Upper lobe of left lung (tissue), 6 donors: ENCODE results near the gene KIAA0825. TPM values are rescaled to one million over a fixed set of nuclear protein-coding genes. Genes with fewer than 3 reads are reported as not detected.

ENCODE experiments used
- ATAC-seq, 2 donors: fragments of 200-7000 bp; cut with Tn5 transposase; one replicate each; pipeline ENCODE4 v1.9.1; 2022; ENCODE audit warnings: mild to moderate bottlenecking in 2 of 2, moderate library complexity in 2 of 2; ENCODE audit not compliant: low FRiP score in 2 of 2
- DNase-seq, 2 donors: peaks; one replicate each; pipeline ENCODE4 v3.0.0-alpha.2; 2019 to 2020
- H3K27ac ChIP-seq, 4 donors: fragments of 200-600 bp; sonication (generic); one replicate each; pipeline ENCODE4 v1.5.1; 2016 to 2019
- H3K27me3 ChIP-seq, 4 donors: fragments of 200-600 bp; sonication (generic); one replicate each; pipeline ENCODE4 v1.5.1; 2017 to 2019
- H3K36me3 ChIP-seq, 4 donors: fragments of 200-600 bp; sonication (generic); one replicate each; pipeline ENCODE4 v1.5.1; 2016 to 2019
- H3K4me1 ChIP-seq, 4 donors: fragments of 200-600 bp; sonication (generic); one replicate each; pipeline ENCODE4 v1.5.1; 2018 to 2019
- H3K4me3 ChIP-seq, 4 donors: fragments of 200-600 bp; sonication (generic); one replicate each; pipeline ENCODE4 v1.5.1; 2017 to 2019; ENCODE audit warnings: mild to moderate bottlenecking in 2 of 4, moderate library complexity in 1 of 4
- H3K9me3 ChIP-seq, 4 donors: fragments of 200-600 bp; sonication (generic); one replicate each; pipeline ENCODE4 v1.5.1; 2018 to 2019
- EP300 ChIP-seq, 4 donors: sonication (generic); formaldehyde crosslinking; IDR thresholded peaks; one replicate each; pipeline ENCODE4 v1.5.1; 2017; ENCODE audit warnings: antibody characterized with exemption in 4 of 4, control low read depth in 2 of 4
- POLR2A ChIP-seq, 4 donors: fragments of 450-650 bp; IDR thresholded peaks; one replicate each; pipeline ENCODE4 v1.5.1; 2016 to 2017; ENCODE audit warnings: antibody characterized with exemption in 4 of 4, mild to moderate bottlenecking in 2 of 4
- POLR2AphosphoS5 ChIP-seq, 2 donors: sonication (generic); formaldehyde crosslinking; IDR thresholded peaks; one replicate each; pipeline ENCODE4 v1.5.1; 2017; ENCODE audit warnings: antibody characterized with exemption in 2 of 2
- WGBS, 2 donors: methylation state at CpG; one replicate each; pipeline ENCODE4 v1.1.5; 2017 to 2018; 5-methylcytosine and 5-hydroxymethylcytosine counted together
- total RNA-seq, 6 donors: library from RNA; depleted of rRNA in 4 of 6; stranded (reverse); fragments of >200 nt in 4 of 6; gene quantifications; one replicate each; pipeline versions ENCODE4 v1.1.0 to v1.2.1, GENCODE V29; 2016 to 2021
- TF ChIP-seq, protein P1 (sequence below), 6 experiments: fragments of 450-650 bp in 4 of 6; fragments of 200-600 bp in 2 of 6; sonication (generic) in 2 of 6; IDR thresholded peaks; one replicate each; pipeline ENCODE4 v1.5.1; 2016 to 2019; ENCODE audit warnings: antibody characterized with exemption in 6 of 6
- donor health status: DM: no; HTN: no; CAD: no; lungs with moderate emphysema.
- donor health status: DM: no; HTN: yes; CAD: no; lungs with severe emphysema.

The KIAA0825 gene
- total RNA-seq, 6 donors from 2014 or later: 3.8 to 19.1 (median 6.6) TPM

- Histone ChIP-seq H3K4me1 (peaks cover 0 to 11% (median 7%) of the 10 kb centered on the region in 4 donors), H3K27ac (peak overlapping the region; percentile 88 to 95 (median 90)), H3K27me3 (no peaks in the 10 kb centered on the region), H3K9me3 (peaks cover 0 to 6% (median 2%) of the 10 kb centered on the region in 4 donors), H3K36me3 (no peaks in the 10 kb centered on the region), H3K4me3 (peak overlapping the region; percentile 65 to 97 (median 80))
- 3 to 4% methylated on average over 29 to 48 of the region's 51 CpGs for WGBS, 2 donors
- peak; percentile 97 to 98 for DNase-seq
- peak; percentile 96 to 99 for ATAC-seq
- no peak for TF ChIP-seq EP300 (IDR thresholded peaks at IDR 0.05)
- peak in 3 of 4 donors; percentile 45 to 76 (median 54) for TF ChIP-seq POLR2A (IDR thresholded peaks at IDR 0.05)
- TF ChIP-seq, protein P1, sequence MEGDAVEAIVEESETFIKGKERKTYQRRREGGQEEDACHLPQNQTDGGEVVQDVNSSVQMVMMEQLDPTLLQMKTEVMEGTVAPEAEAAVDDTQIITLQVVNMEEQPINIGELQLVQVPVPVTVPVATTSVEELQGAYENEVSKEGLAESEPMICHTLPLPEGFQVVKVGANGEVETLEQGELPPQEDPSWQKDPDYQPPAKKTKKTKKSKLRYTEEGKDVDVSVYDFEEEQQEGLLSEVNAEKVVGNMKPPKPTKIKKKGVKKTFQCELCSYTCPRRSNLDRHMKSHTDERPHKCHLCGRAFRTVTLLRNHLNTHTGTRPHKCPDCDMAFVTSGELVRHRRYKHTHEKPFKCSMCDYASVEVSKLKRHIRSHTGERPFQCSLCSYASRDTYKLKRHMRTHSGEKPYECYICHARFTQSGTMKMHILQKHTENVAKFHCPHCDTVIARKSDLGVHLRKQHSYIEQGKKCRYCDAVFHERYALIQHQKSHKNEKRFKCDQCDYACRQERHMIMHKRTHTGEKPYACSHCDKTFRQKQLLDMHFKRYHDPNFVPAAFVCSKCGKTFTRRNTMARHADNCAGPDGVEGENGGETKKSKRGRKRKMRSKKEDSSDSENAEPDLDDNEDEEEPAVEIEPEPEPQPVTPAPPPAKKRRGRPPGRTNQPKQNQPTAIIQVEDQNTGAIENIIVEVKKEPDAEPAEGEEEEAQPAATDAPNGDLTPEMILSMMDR (IDR thresholded peaks at IDR 0.05): peak in 4 of 6 experiments; percentile 14 to 35 (median 17)
- TF ChIP-seq POLR2AphosphoS5 (IDR thresholded peaks at IDR 0.05): peak; percentile 82 to 90
These were observed 507.0 kb downstream of the KIAA0825 start for GRCh38 chr5:94111209-94112004.

DNA sequence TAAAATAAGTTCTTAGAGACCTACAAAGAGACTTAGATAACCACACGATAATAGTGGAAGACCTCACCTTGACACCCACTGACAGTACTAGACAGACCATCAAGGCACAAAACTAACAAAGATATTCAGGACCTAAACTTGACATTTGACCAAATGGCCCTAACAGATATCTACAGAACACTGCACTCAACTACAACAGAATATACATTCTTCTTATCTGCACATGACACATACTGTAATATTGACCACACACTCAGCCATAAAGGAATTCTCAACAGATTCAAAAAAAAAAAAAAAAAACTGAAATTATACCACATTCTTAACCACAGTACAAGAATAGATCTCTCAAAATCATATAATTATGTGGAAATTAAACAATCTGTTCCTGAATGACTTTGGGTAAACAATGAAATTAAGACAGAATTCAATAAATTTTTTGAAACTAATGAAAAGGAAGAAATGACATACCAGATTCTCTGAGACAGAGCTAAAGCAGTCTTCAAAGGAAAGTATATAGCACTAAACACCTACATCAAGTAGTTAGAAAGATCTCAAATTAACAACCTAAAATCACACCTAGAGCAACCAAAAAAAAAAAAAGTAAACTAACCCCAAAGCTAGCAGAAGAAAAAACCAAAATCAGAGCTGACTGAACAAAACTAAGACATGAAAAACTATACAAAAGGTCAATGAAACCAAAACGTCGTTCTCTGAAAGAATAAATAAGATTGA is 514.7 kb downstream of the KIAA0825 start:
- peaks cover 0 to 10% (median 4%) of the 10 kb centered on the region in 4 donors for H3K9me3 ChIP-seq
- TF ChIP-seq, protein P1 (IDR thresholded peaks at IDR 0.05): no peak
- TF ChIP-seq POLR2A (IDR thresholded peaks at IDR 0.05) (no peak), EP300 (IDR thresholded peaks at IDR 0.05) (no peak), POLR2AphosphoS5 (IDR thresholded peaks at IDR 0.05) (no peak)
- H3K27ac ChIP-seq: no peak overlapping the region
- H3K4me1 ChIP-seq: peaks cover 0 to 4% (median 0%) of the 10 kb centered on the region in 4 donors
- no peak overlapping the region for H3K4me3 ChIP-seq
- ATAC-seq (no peak), DNase-seq (no peak)
- 69 to 86% methylated on average over 3 of the region's 3 CpGs for WGBS, 2 donors
- no peaks in the 10 kb centered on the region for H3K27me3 ChIP-seq
- H3K36me3 ChIP-seq: no peaks in the 10 kb centered on the region

Other genes starting within 250 kb of the KIAA0825 start
- gene SLF1, start 65 bp upstream of the KIAA0825 start, total RNA-seq: 10 to 100 TPM in 2 of 6 donors, 1 to 10 TPM in 4; 4.3 to 19.9 (median 8.2) TPM